GM23338 (cell line): ENCODE measurements around the gene ZNF490.

Experiments
- CREB1 ChIP-seq: fragments of 250-450 bp; sonication (Bioruptor Pico); IDR thresholded peaks from 2 replicates; pipeline ENCODE4 v1.5.0; 2020; ENCODE audit warnings: low read depth, mild to moderate bottlenecking, moderate library complexity
- EZH2 ChIP-seq: fragments of 200-600 bp; sonication (generic); IDR thresholded peaks from one replicate; pipeline ENCODE4 v1.8.0; 2017; ENCODE audit warnings: antibody characterized with exemption, mild to moderate bottlenecking, low read depth; ENCODE audit not compliant: unreplicated experiment
- EZH2phosphoT487 ChIP-seq: fragments of 200-600 bp; sonication (generic); IDR thresholded peaks from one replicate; pipeline ENCODE4 v1.8.1; 2018; ENCODE audit warnings: antibody characterized with exemption; ENCODE audit not compliant: unreplicated experiment
- JUNB ChIP-seq: IDR thresholded peaks from one replicate; pipeline ENCODE4 v1.6.1; 2016; ENCODE audit warnings: antibody characterized with exemption; ENCODE audit not compliant: unreplicated experiment
- NANOG ChIP-seq: IDR thresholded peaks from 2 replicates; pipeline ENCODE4 v1.6.1; 2016; ENCODE audit warnings: antibody characterized with exemption, borderline replicate concordance
- POLR2AphosphoS5 ChIP-seq: IDR thresholded peaks from 2 replicates; pipeline ENCODE4 v1.6.1; 2016; ENCODE audit warnings: antibody characterized with exemption, low read depth
- STAT1 ChIP-seq: IDR thresholded peaks from one replicate; pipeline ENCODE4 v1.6.1; 2016; ENCODE audit warnings: antibody characterized with exemption; ENCODE audit not compliant: unreplicated experiment
- ZNF114 ChIP-seq: fragments of 250-450 bp; sonication (Bioruptor Pico); IDR thresholded peaks from 2 replicates; pipeline ENCODE4 v1.5.0; 2020; ENCODE audit warnings: mild to moderate bottlenecking, moderate library complexity
- ZNF331 ChIP-seq: fragments of 250-450 bp; sonication (Bioruptor Pico); IDR thresholded peaks from 2 replicates; pipeline ENCODE4 v1.5.0; 2020; ENCODE audit warnings: low read depth, mild to moderate bottlenecking, moderate library complexity
- TF ChIP-seq, protein P1 (sequence below), 2 experiments: fragments of 200-600 bp in 1 of 2; sonication (generic) in 1 of 2; conservative IDR thresholded peaks; 2 replicates each; pipeline versions ENCODE4 v1.5.1 to v1.6.1; 2016 to 2017; ENCODE audit warnings: antibody characterized with exemption in 2 of 2, low read depth in 2 of 2, mild to moderate bottlenecking in 2 of 2, moderate library complexity in 1 of 2
- TF ChIP-seq, protein P2 (sequence below): IDR thresholded peaks from one replicate; pipeline ENCODE4 v1.6.1; 2018; ENCODE audit warnings: antibody characterized with exemption; ENCODE audit not compliant: unreplicated experiment
- TF ChIP-seq, protein P3 (sequence below): IDR thresholded peaks from 2 replicates; pipeline ENCODE4 v1.6.1; 2016; ENCODE audit warnings: antibody characterized with exemption

DNA sequence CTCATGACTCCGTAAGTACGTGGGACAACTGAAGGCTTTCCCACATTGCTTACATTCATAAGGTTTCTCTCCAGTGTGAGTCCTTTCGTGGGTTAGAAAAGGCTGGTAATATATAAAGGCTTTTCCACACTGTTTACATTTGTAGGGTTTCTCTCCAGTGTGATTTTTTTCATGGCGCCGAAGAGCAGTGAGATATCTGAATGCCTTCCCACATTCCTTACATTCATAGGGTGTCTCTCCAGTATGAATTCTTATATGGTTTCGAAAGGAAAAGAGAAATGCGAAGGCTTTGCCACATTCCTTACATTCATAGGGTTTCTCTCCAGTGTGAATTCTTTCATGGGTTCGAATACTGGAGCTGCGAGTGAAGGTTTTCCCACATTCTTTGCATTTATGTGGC lies 29.5 kb downstream of the ZNF490 start:
- no peak for TF ChIP-seq EZH2
- TF ChIP-seq, protein P1, sequence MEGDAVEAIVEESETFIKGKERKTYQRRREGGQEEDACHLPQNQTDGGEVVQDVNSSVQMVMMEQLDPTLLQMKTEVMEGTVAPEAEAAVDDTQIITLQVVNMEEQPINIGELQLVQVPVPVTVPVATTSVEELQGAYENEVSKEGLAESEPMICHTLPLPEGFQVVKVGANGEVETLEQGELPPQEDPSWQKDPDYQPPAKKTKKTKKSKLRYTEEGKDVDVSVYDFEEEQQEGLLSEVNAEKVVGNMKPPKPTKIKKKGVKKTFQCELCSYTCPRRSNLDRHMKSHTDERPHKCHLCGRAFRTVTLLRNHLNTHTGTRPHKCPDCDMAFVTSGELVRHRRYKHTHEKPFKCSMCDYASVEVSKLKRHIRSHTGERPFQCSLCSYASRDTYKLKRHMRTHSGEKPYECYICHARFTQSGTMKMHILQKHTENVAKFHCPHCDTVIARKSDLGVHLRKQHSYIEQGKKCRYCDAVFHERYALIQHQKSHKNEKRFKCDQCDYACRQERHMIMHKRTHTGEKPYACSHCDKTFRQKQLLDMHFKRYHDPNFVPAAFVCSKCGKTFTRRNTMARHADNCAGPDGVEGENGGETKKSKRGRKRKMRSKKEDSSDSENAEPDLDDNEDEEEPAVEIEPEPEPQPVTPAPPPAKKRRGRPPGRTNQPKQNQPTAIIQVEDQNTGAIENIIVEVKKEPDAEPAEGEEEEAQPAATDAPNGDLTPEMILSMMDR (conservative IDR thresholded peaks at IDR 0.05; ENCODE audit: low read depth in 2 of 2) = no peak
- TF ChIP-seq, protein P2, sequence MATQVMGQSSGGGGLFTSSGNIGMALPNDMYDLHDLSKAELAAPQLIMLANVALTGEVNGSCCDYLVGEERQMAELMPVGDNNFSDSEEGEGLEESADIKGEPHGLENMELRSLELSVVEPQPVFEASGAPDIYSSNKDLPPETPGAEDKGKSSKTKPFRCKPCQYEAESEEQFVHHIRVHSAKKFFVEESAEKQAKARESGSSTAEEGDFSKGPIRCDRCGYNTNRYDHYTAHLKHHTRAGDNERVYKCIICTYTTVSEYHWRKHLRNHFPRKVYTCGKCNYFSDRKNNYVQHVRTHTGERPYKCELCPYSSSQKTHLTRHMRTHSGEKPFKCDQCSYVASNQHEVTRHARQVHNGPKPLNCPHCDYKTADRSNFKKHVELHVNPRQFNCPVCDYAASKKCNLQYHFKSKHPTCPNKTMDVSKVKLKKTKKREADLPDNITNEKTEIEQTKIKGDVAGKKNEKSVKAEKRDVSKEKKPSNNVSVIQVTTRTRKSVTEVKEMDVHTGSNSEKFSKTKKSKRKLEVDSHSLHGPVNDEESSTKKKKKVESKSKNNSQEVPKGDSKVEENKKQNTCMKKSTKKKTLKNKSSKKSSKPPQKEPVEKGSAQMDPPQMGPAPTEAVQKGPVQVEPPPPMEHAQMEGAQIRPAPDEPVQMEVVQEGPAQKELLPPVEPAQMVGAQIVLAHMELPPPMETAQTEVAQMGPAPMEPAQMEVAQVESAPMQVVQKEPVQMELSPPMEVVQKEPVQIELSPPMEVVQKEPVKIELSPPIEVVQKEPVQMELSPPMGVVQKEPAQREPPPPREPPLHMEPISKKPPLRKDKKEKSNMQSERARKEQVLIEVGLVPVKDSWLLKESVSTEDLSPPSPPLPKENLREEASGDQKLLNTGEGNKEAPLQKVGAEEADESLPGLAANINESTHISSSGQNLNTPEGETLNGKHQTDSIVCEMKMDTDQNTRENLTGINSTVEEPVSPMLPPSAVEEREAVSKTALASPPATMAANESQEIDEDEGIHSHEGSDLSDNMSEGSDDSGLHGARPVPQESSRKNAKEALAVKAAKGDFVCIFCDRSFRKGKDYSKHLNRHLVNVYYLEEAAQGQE = no peak
- TF ChIP-seq CREB1 (CRISPR knock-in tag) = no peak
- TF ChIP-seq POLR2AphosphoS5 = no peak
- no peak for TF ChIP-seq NANOG
- no peak for TF ChIP-seq EZH2phosphoT487
- no peak for TF ChIP-seq ZNF331
- no peak for TF ChIP-seq JUNB
- TF ChIP-seq ZNF114 (CRISPR knock-in tag) = no peak
- TF ChIP-seq, protein P3, sequence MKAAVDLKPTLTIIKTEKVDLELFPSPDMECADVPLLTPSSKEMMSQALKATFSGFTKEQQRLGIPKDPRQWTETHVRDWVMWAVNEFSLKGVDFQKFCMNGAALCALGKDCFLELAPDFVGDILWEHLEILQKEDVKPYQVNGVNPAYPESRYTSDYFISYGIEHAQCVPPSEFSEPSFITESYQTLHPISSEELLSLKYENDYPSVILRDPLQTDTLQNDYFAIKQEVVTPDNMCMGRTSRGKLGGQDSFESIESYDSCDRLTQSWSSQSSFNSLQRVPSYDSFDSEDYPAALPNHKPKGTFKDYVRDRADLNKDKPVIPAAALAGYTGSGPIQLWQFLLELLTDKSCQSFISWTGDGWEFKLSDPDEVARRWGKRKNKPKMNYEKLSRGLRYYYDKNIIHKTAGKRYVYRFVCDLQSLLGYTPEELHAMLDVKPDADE = no peak
- TF ChIP-seq STAT1 = no peak
